IMR-90 (cell line): Measurements from ENCODE around the gene TMBIM1. TPM values are rescaled to one million over a fixed set of nuclear protein-coding genes. Genes with fewer than 3 reads are reported as not detected.

Experiments
- ATAC-seq: fragments of 200-7000 bp; cut with Tn5 transposase; 2 replicates; pipeline ENCODE4 v1.9.1; 2020; ENCODE audit warnings: low read depth, mild to moderate bottlenecking, moderate library complexity
- BruUV-seq: library from RNA; stranded (reverse); fragments of 400-500 nt; replicated peaks from 2 replicates; lab custom pipeline; 2021; lab: Mats Ljungman, UMichigan
- CTCF ChIA-PET: fragments of 300-600 bp; formaldehyde crosslinking; extraction: SDS; loops from one replicate; lab custom pipeline; 2021; ENCODE audit warnings: antibody characterized with exemption; lab: Yijun Ruan, JAX
- POLR2A ChIA-PET: fragments of 300-600 bp; sonication (Branson Sonifier 250); formaldehyde crosslinking; loops from one replicate; lab custom pipeline; 2022; ENCODE audit warnings: antibody characterized with exemption; ENCODE audit not compliant: unreplicated experiment; lab: Charles Lee
- DNase-seq: peaks from one replicate; pipeline ENCODE4 v3.0.0; 2013
- H2AFZ ChIP-seq: replicated peaks from 2 replicates; pipeline ENCODE3; 2013; ENCODE audit warnings: low read length, mild to moderate bottlenecking; ENCODE audit not compliant: poor library complexity
- H2AK5ac ChIP-seq: 2 replicates; pipeline ENCODE4 v1.6.1; 2013; ENCODE audit warnings: low read depth, low read length, inconsistent platforms
- H2AK9ac ChIP-seq: replicated peaks from 2 replicates; pipeline ENCODE3; 2013; ENCODE audit warnings: mild to moderate bottlenecking, low read depth, low read length, moderate library complexity; ENCODE audit not compliant: poor library complexity
- H2BK120ac ChIP-seq: 2 replicates; pipeline ENCODE4 v1.6.1; 2013; ENCODE audit warnings: low read depth, low read length, inconsistent platforms
- H2BK15ac ChIP-seq: 3 replicates; pipeline ENCODE4 v1.6.1; 2013; ENCODE audit warnings: low read depth, low read length, inconsistent platforms
- H2BK20ac ChIP-seq: 2 replicates; pipeline ENCODE4 v1.6.1; 2013; ENCODE audit warnings: low read depth, mild to moderate bottlenecking, inconsistent platforms, low read length, moderate library complexity
- H2BK5ac ChIP-seq: 2 replicates; pipeline ENCODE4 v1.6.1; 2013; ENCODE audit warnings: mild to moderate bottlenecking, low read depth, low read length, inconsistent platforms; ENCODE audit not compliant: poor library complexity, severe bottlenecking
- H3K14ac ChIP-seq: replicated peaks from 2 replicates; pipeline ENCODE4 v1.6.1; 2013; ENCODE audit warnings: low read depth, low read length, inconsistent platforms
- H3K18ac ChIP-seq: 2 replicates; pipeline ENCODE4 v1.6.1; 2013; ENCODE audit warnings: low read depth, low read length, control low read depth
- H3K23ac ChIP-seq: 2 replicates; pipeline ENCODE4 v1.6.1; 2013; ENCODE audit warnings: low read depth, low read length, inconsistent platforms
- H3K27ac ChIP-seq: 2 replicates; pipeline ENCODE4 v1.5.1; 2013; ENCODE audit warnings: mild to moderate bottlenecking, control low read depth, low read length; ENCODE audit not compliant: insufficient read depth
- H3K27me3 ChIP-seq: 2 replicates; pipeline ENCODE4 v1.6.1; 2013; ENCODE audit warnings: low read length; ENCODE audit not compliant: control insufficient read depth, insufficient read depth
- H3K36me3 ChIP-seq: 2 replicates; pipeline ENCODE4 v1.6.1; 2013; ENCODE audit warnings: low read length, mixed read lengths; ENCODE audit not compliant: control insufficient read depth, insufficient read depth
- H3K4ac ChIP-seq: 2 replicates; pipeline ENCODE4 v1.6.1; 2013; ENCODE audit warnings: low read depth, low read length, inconsistent platforms
- H3K4me1 ChIP-seq: 2 replicates; pipeline ENCODE4 v1.6.1; 2013; ENCODE audit warnings: low read length, mixed read lengths; ENCODE audit not compliant: control insufficient read depth, insufficient read depth
- H3K4me2 ChIP-seq: 2 replicates; pipeline ENCODE4 v1.6.1; 2013; ENCODE audit warnings: low read depth, mild to moderate bottlenecking, control low read depth, low read length, moderate library complexity
- H3K4me3 ChIP-seq: 2 replicates; pipeline ENCODE4 v1.5.1; 2013; ENCODE audit warnings: low read depth, mild to moderate bottlenecking, control low read depth, low read length, moderate library complexity; ENCODE audit not compliant: insufficient read depth
- H3K56ac ChIP-seq: 2 replicates; pipeline ENCODE4 v1.6.1; 2013; ENCODE audit warnings: low read length, inconsistent platforms; ENCODE audit not compliant: insufficient read depth; ENCODE audit errors: extremely low read depth
- H3K79me1 ChIP-seq, 2 experiments: 2 replicates each; pipeline ENCODE4 v1.6.1; 2013; ENCODE audit warnings: low read length in 2 of 2, inconsistent platforms in 1 of 2, low read depth in 1 of 2
- H3K9ac ChIP-seq: 2 replicates; pipeline ENCODE4 v1.6.1; 2013; ENCODE audit warnings: low read depth, low read length, control low read depth
- H3K9me1 ChIP-seq: 2 replicates; pipeline ENCODE4 v1.6.1; 2013; ENCODE audit warnings: low read length, inconsistent platforms; ENCODE audit not compliant: insufficient read depth
- H3K9me3 ChIP-seq: 2 replicates; pipeline ENCODE4 v1.6.1; 2013; ENCODE audit warnings: low read length; ENCODE audit not compliant: control insufficient read depth, insufficient read depth
- H4K20me1 ChIP-seq: 2 replicates; pipeline ENCODE4 v1.6.1; 2013; ENCODE audit warnings: low read length, inconsistent platforms; ENCODE audit not compliant: insufficient read depth
- H4K5ac ChIP-seq: 2 replicates; pipeline ENCODE4 v1.6.1; 2013; ENCODE audit warnings: mild to moderate bottlenecking, low read depth, low read length, control low read depth
- H4K8ac ChIP-seq, 2 experiments: 2 replicates each; pipeline ENCODE4 v1.6.1; 2013; ENCODE audit warnings: low read depth in 2 of 2, low read length in 2 of 2, control low read depth in 1 of 2, inconsistent platforms in 1 of 2
- H4K91ac ChIP-seq: 2 replicates; pipeline ENCODE4 v1.6.1; 2013; ENCODE audit warnings: low read depth, low read length, inconsistent platforms; ENCODE audit not compliant: insufficient read depth
- BHLHE40 ChIP-seq: fragments of 150-350 bp; IDR thresholded peaks from 2 replicates; pipeline ENCODE4 v1.6.1; 2016; ENCODE audit warnings: mild to moderate bottlenecking, low read depth, low read length
- MXI1 ChIP-seq: IDR thresholded peaks from 2 replicates; pipeline ENCODE4 v1.6.1; 2012; ENCODE audit warnings: low read depth, mild to moderate bottlenecking, low read length, moderate library complexity, borderline replicate concordance
- POLR2A ChIP-seq: IDR thresholded peaks from 2 replicates; pipeline ENCODE4 v1.6.1; 2012; ENCODE audit warnings: mild to moderate bottlenecking, low read depth, low read length
- RAD21 ChIP-seq: IDR thresholded peaks from 2 replicates; pipeline ENCODE4 v1.6.1; 2012; ENCODE audit warnings: low read length, improper control_type of control experiment
- RFX5 ChIP-seq: IDR thresholded peaks from 2 replicates; pipeline ENCODE4 v1.8.0; 2012; ENCODE audit warnings: low read depth, mild to moderate bottlenecking, low read length, moderate library complexity
- WGBS, 2 experiments: methylation state at CpG; one replicate each; pipeline versions ENCODE4 v1.1.5 to v1.1.7; 2013; ENCODE audit warnings: missing lambda C conversion rate in 2 of 2; ENCODE audit not compliant: insufficient read length in 1 of 2; ENCODE audit errors: extremely low coverage in 2 of 2; 5-methylcytosine and 5-hydroxymethylcytosine counted together
- dilution Hi-C: fragments of 300-500 bp; cut with HindIII; formaldehyde crosslinking; loops from one replicate; pipeline ENCODE4 v1.14.3; 2018; ENCODE audit warnings: low sequenced_read_pairs; ENCODE audit not compliant: unreplicated experiment
- in situ Hi-C: fragments of 300-500 bp; cut with MboI; formaldehyde crosslinking; loops from 3 replicates; pipeline ENCODE4 v1.14.3; 2019; ENCODE audit warnings: low sequenced_read_pairs, inconsistent platforms, mixed read lengths
- intact Hi-C: fragments of 100-400 bp; cut with micrococcal nuclease; formaldehyde crosslinking; loops from 2 replicates; pipeline ENCODE4 v1.10.0; 2022
- polyA plus RNA-seq, 3 experiments: library from polyadenylated mRNA; depleted of rRNA; stranded (reverse); fragments of >200 nt; gene quantifications; 2 replicates each; pipeline ENCODE4 v1.2.3, GENCODE V29; 2012; ENCODE audit warnings: low replicate concordance in 1 of 3
- total RNA-seq: library from RNA; depleted of rRNA; stranded (reverse); fragments of >200 nt; gene quantifications from 2 replicates; pipeline ENCODE4 v1.2.3, GENCODE V29; 2012

The TMBIM1 gene
- total and polyA plus RNA-seq, 2 of the 4 experiments (the other 2 are of a cell fraction), result 84.6 to 102 TPM

- CTCF ChIA-PET, result no interaction called here
- no peaks in the 10 kb centered on the region for H3K36me3 ChIP-seq
- DNase-seq, result no peak
These were observed 21.1 kb upstream of the TMBIM1 start for GRCh38 chr2:218313356-218313755.

More at GRCh38 chr2:218313356-218313755, 21.1 kb upstream of the TMBIM1 start:
- Histone ChIP-seq H4K8ac (no peak overlapping the region), H3K4ac (no peak overlapping the region), H2AFZ (no peak overlapping the region), H3K27ac (no peak overlapping the region), H3K23ac (no peak overlapping the region), H2AK5ac (no peak overlapping the region), H3K9me1 (0 out of 2 replicates have a peak, but pooled peaks cover 8% of the 10 kb centered on the region), H3K4me2 (no peak overlapping the region), H3K9ac (no peak overlapping the region), H3K56ac (no peak overlapping the region), H2BK15ac (no peak overlapping the region), H3K79me1 (no peaks in the 10 kb centered on the region), H4K20me1 (no peaks in the 10 kb centered on the region), H4K91ac (no peak overlapping the region), H2BK20ac (no peak overlapping the region), H3K18ac (no peak overlapping the region), H4K5ac (no peak overlapping the region), H2BK5ac (no peak overlapping the region), H3K4me1 (peaks cover 8% of the 10 kb centered on the region), H2AK9ac (no peak overlapping the region), H2BK120ac (no peak overlapping the region), H3K4me3 (no peak overlapping the region), H3K27me3 (no peaks in the 10 kb centered on the region), H3K14ac (no peak overlapping the region), H3K9me3 (no peaks in the 10 kb centered on the region)
- in situ Hi-C loops, result loop anchor here (5.0 kb wide), 1 partner anchor 39 kb away; no protein-coding TSS in a partner anchor
- intact Hi-C loops, result no loop called here
- no CpG with 5 or more reads among the region's 1 CpG for WGBS, 2 experiments
- ATAC-seq, result no peak
- TF ChIP-seq POLR2A (no peak), RAD21 (no peak), BHLHE40 (no peak), RFX5 (no peak), MXI1 (no peak)
- dilution Hi-C loops, result no loop called here
- POLR2A ChIA-PET, result no interaction called here
- no TSS peak for BruUV-seq
